ENCODE results near the gene MPDU1. TPM values are rescaled to one million over a fixed set of nuclear protein-coding genes. Genes with fewer than 3 reads are reported as not detected.
A peak's percentile ranks its signal among the peaks of the same experiment; 100 is the strongest.

The MPDU1 gene
- total and polyA plus RNA-seq, 10 of the 15 experiments (the other 5 are each of a cell fraction or from before 2014, with no cell fraction given): 3.6 to 138 (median 78.9) TPM

- peak; percentile 69; the same call in 1 of the 2 replicates for TF ChIP-seq ATF3 (IDR thresholded peaks at IDR 0.05; ENCODE audit: borderline replicate concordance, extremely low read depth, low read depth, low read length)
- TF ChIP-seq CBX3 (IDR thresholded peaks at IDR 0.05; ENCODE audit: borderline replicate concordance, low read depth): no peak
- no peak for TF ChIP-seq CEBPB (IDR thresholded peaks at IDR 0.05; ENCODE audit: borderline replicate concordance in 1 of 2, low read depth in 2 of 2, low read length in 2 of 2)
- no peak for TF ChIP-seq E2F4 (IDR thresholded peaks at IDR 0.05; ENCODE audit: low read depth, low read length)
- TF ChIP-seq GATAD2B (conservative IDR thresholded peaks at IDR 0.05; ENCODE audit: low read depth): no peak; the same call in 1 of the 2 replicates
- no peak for TF ChIP-seq E2F8 (IDR thresholded peaks at IDR 0.05; ENCODE audit: low read depth, partially characterized antibody)
- TF ChIP-seq REST (IDR thresholded peaks at IDR 0.05; ENCODE audit: low read depth, low read length): no peak
- no peak for TF ChIP-seq ETV6 (conservative IDR thresholded peaks at IDR 0.05 in 1 of 2, IDR thresholded peaks at IDR 0.05 in 1 of 2; ENCODE audit: borderline replicate concordance in 1 of 2, low read depth in 1 of 2)
- TF ChIP-seq IRF4 (IDR thresholded peaks at IDR 0.05; ENCODE audit: low read depth, low read length): no peak
- no peak for TF ChIP-seq RELB (IDR thresholded peaks at IDR 0.05; ENCODE audit: low read depth)
- no peak for TF ChIP-seq ATF2 (IDR thresholded peaks at IDR 0.05; ENCODE audit: low read length)
- no peak for TF ChIP-seq BCL3 (IDR thresholded peaks at IDR 0.05; ENCODE audit: borderline replicate concordance, insufficient read depth, low read depth, low read length, poor library complexity, severe bottlenecking)
- TF ChIP-seq NFYB (IDR thresholded peaks at IDR 0.05; ENCODE audit: insufficient read depth, low read depth, low read length): no peak
- no peak for TF ChIP-seq CBX5 (IDR thresholded peaks at IDR 0.05; ENCODE audit: low read depth)
- no peak for TF ChIP-seq SUPT20H (IDR thresholded peaks at IDR 0.05; ENCODE audit: borderline replicate concordance, control insufficient read depth, low read depth, low read length)
- TF ChIP-seq SMAD1 (IDR thresholded peaks at IDR 0.05; ENCODE audit: low read depth, partially characterized antibody): no peak
- TF ChIP-seq YY1 (IDR thresholded peaks at IDR 0.05; ENCODE audit: low read depth, low read length): peak; percentile 97
Observed at GRCh38 chr17:7572338-7572587, 11.4 kb upstream of the MPDU1 start (continued).

Measured in GM12878 (cell line).